GM12878 (cell line): Measurements from ENCODE around the gene MYO3A. TPM values are rescaled to one million over a fixed set of nuclear protein-coding genes. Genes with fewer than 3 reads are reported as not detected.

Experiments used
- ATAC-seq: fragments of 200-7000 bp; cut with Tn5 transposase; 3 replicates; pipeline ENCODE4 v1.9.1; 2020; ENCODE audit warnings: mild to moderate bottlenecking, moderate library complexity
- BruUV-seq: library from RNA; stranded (reverse); fragments of 400-500 nt; replicated peaks from 2 replicates; lab custom pipeline; 2021; lab: Mats Ljungman, UMichigan
- CTCF ChIA-PET: fragments of 300-600 bp; sonication (Branson Sonifier 250); formaldehyde crosslinking; extraction: SDS; loops from one replicate; lab custom pipeline; 2021; ENCODE audit warnings: inconsistent platforms; lab: Yijun Ruan, JAX
- POLR2A ChIA-PET: fragments of 350-600 bp; formaldehyde crosslinking; extraction: SDS; loops from one replicate; lab custom pipeline; 2021; ENCODE audit warnings: inconsistent platforms; lab: Charles Lee
- RAD21 ChIA-PET: fragments of 300-600 bp; sonication (Branson Sonifier 250); formaldehyde crosslinking; loops from one replicate; lab custom pipeline; 2023; ENCODE audit warnings: antibody characterized with exemption; ENCODE audit not compliant: unreplicated experiment; lab: Charles Lee
- SMC1A ChIA-PET: fragments of 300-600 bp; sonication (Branson Sonifier 250); formaldehyde crosslinking; loops from one replicate; lab custom pipeline; 2023; ENCODE audit not compliant: unreplicated experiment, uncharacterized antibody; lab: Charles Lee
- DNase-seq: peaks from one replicate; pipeline ENCODE4 v3.0.0-alpha.2; 2011; ENCODE audit warnings: low read depth, low spot score
- FAIRE-seq: peaks from 3 replicates; lab custom pipeline; 2011; peaks lifted over from hg19 to GRCh38; lab: Jason Lieb, UNC
- H2AFZ ChIP-seq: 2 replicates; pipeline ENCODE4 v1.6.0; 2011; ENCODE audit warnings: low read depth, low read length, control low read depth; ENCODE audit not compliant: control insufficient read depth
- H3K27ac ChIP-seq: 2 replicates; pipeline ENCODE4 v1.5.1; 2011; ENCODE audit warnings: control low read depth; ENCODE audit not compliant: control insufficient read depth, insufficient read depth
- H3K27me3 ChIP-seq, 2 experiments: replicated peaks in 1 of 2; 2 replicates each; pipeline versions ENCODE4 v1.6.0 to v1.6.1; 2011; ENCODE audit warnings: low read length in 1 of 2; ENCODE audit not compliant: control insufficient read depth in 2 of 2, insufficient read depth in 2 of 2
- H3K36me3 ChIP-seq, 2 experiments: 2 replicates each; pipeline ENCODE4 v1.5.1; 2011; ENCODE audit warnings: low read length in 1 of 2; ENCODE audit not compliant: control insufficient read depth in 2 of 2, insufficient read depth in 2 of 2
- H3K4me1 ChIP-seq: 2 replicates; pipeline ENCODE4 v1.6.1; 2011; ENCODE audit warnings: mild to moderate bottlenecking, low read length, moderate library complexity, mixed read lengths; ENCODE audit not compliant: control insufficient read depth, insufficient read depth
- H3K4me2 ChIP-seq: 2 replicates; pipeline ENCODE4 v1.6.0; 2011; ENCODE audit warnings: control low read depth; ENCODE audit not compliant: control insufficient read depth, insufficient read depth
- H3K4me3 ChIP-seq: fragments of 200-600 bp; sonication (generic); 2 replicates; pipeline ENCODE4 v1.5.1; 2016
- H3K79me2 ChIP-seq: 2 replicates; pipeline ENCODE4 v1.6.0; 2011; ENCODE audit warnings: low read length; ENCODE audit not compliant: control insufficient read depth, insufficient read depth
- H3K9ac ChIP-seq: 2 replicates; pipeline ENCODE4 v1.8.0; 2011; ENCODE audit warnings: low read length, control low read depth, mixed read lengths; ENCODE audit not compliant: control insufficient read depth, insufficient read depth
- H3K9me3 ChIP-seq: replicated peaks from 3 replicates; pipeline ENCODE4 v1.5.1; 2011; ENCODE audit warnings: mild to moderate bottlenecking, low read length; ENCODE audit not compliant: control insufficient read depth, insufficient read depth
- H4K20me1 ChIP-seq: 2 replicates; pipeline ENCODE4 v1.6.0; 2011; ENCODE audit not compliant: control insufficient read depth, insufficient read depth
- CHD4 ChIP-seq: fragments of 200-600 bp; sonication (generic); IDR thresholded peaks from 2 replicates; pipeline ENCODE4 v1.6.1; 2016; ENCODE audit warnings: mild to moderate bottlenecking
- MLLT1 ChIP-seq: fragments of 450-650 bp; IDR thresholded peaks from 2 replicates; pipeline ENCODE4 v1.6.1; 2016; ENCODE audit warnings: mild to moderate bottlenecking
- MYC ChIP-seq: IDR thresholded peaks from 2 replicates; pipeline ENCODE4 v1.6.1; 2011; ENCODE audit warnings: mild to moderate bottlenecking, low read length, moderate library complexity, inconsistent platforms; ENCODE audit not compliant: insufficient read depth, insufficient replicate concordance, insufficient read length, severe bottlenecking
- SMAD1 ChIP-seq: fragments of 450-650 bp; IDR thresholded peaks from 2 replicates; pipeline ENCODE4 v1.6.1; 2018; ENCODE audit warnings: mild to moderate bottlenecking, low read depth; ENCODE audit not compliant: partially characterized antibody
- SREBF2 ChIP-seq: IDR thresholded peaks from 2 replicates; pipeline ENCODE4 v1.6.1; 2012; ENCODE audit warnings: mild to moderate bottlenecking, low read length
- SUZ12 ChIP-seq: fragments of 200-600 bp; sonication (generic); IDR thresholded peaks from one replicate; pipeline ENCODE4 v1.6.1; 2018; ENCODE audit warnings: antibody characterized with exemption, mild to moderate bottlenecking; ENCODE audit not compliant: unreplicated experiment
- ZNF592 ChIP-seq: fragments of 450-650 bp; IDR thresholded peaks from 2 replicates; pipeline ENCODE4 v1.6.1; 2017; ENCODE audit warnings: mild to moderate bottlenecking, moderate library complexity
- WGBS: methylation state at CpG from one replicate; pipeline ENCODE4 v1.1.6; 2016; ENCODE audit warnings: low lambda C conversion rate; ENCODE audit not compliant: insufficient replicate concordance, insufficient coverage; ENCODE audit errors: missing lambda C conversion rate; 5-methylcytosine and 5-hydroxymethylcytosine counted together
- in situ Hi-C: fragments of 300-500 bp; cut with MboI; formaldehyde crosslinking; loops from 9 replicates; pipeline ENCODE4 v1.14.3; 2018; ENCODE audit warnings: mixed read lengths
- intact Hi-C: fragments of 100-400 bp; cut with micrococcal nuclease; formaldehyde crosslinking; loops from one replicate; pipeline ENCODE4 v1.14.2; 2022; ENCODE audit not compliant: unreplicated experiment
- polyA plus RNA-seq, 11 experiments: library from polyadenylated mRNA; depleted of rRNA in 4 of 11; unstranded in 6 of 11; stranded (reverse) in 5 of 11; fragments of >200 nt; fragmentation: Nextera tagmentation in 4 of 11; fragmentation: Illumina TruSeq in 1 of 11; extraction: Ambion mirVana in 4 of 11; extraction: Trizol in 1 of 11; gene quantifications; 1 replicate in 1 of 11; 2 replicates in 10 of 11; pipeline versions ENCODE4 v1.2.1 to v1.2.3, GENCODE V29; 2011 to 2016; ENCODE audit warnings: inconsistent platforms in 2 of 11, missing spikeins in 2 of 11, low read depth in 1 of 11
- total RNA-seq, 4 experiments: library from RNA; depleted of rRNA in 3 of 4; stranded (reverse); fragments of >200 nt in 3 of 4; fragmentation: Illumina TruSeq in 1 of 4; extraction: Trizol in 1 of 4; gene quantifications; 2 replicates each; pipeline versions ENCODE4 v1.2.1 to v1.2.3, GENCODE V29; 2013 to 2021
- TF ChIP-seq, protein P1 (sequence below): IDR thresholded peaks from 2 replicates; pipeline ENCODE4 v1.6.1; 2011; ENCODE audit warnings: low read depth, mild to moderate bottlenecking, low read length, moderate library complexity, borderline replicate concordance; ENCODE audit errors: extremely low read depth

Gene MYO3A
- total and polyA plus RNA-seq, 10 of the 15 experiments (the other 5 are each of a cell fraction or from before 2014, with no cell fraction given), result not detected

GRCh38 chr10:26214551-26215395 lies 280.7 kb downstream of the MYO3A start:
- WGBS, result 8% methylated on average over 34 of the region's 34 CpGs
- Histone ChIP-seq H3K27ac (no peak overlapping the region), H3K4me3 (no peak overlapping the region), H3K27me3 (peaks cover 13 to 33% of the 10 kb centered on the region in 2 experiments), H2AFZ (no peak overlapping the region), H3K9me3 (no peaks in the 10 kb centered on the region), H3K4me1 (no peaks in the 10 kb centered on the region), H3K9ac (no peak overlapping the region), H4K20me1 (no peaks in the 10 kb centered on the region), H3K4me2 (no peak overlapping the region), H3K79me2 (no peaks in the 10 kb centered on the region), H3K36me3 (no peaks in the 10 kb centered on the region)
- POLR2A ChIA-PET, result no interaction called here
- in situ Hi-C loops, result no loop called here
- intact Hi-C loops, result no loop called here
- TF ChIP-seq MLLT1, result no peak
- TF ChIP-seq SUZ12, result peak; percentile 48
- DNase-seq, result no peak
- SMC1A ChIA-PET, result no interaction called here
- no peak for FAIRE-seq
- no TSS peak for BruUV-seq
- RAD21 ChIA-PET, result no interaction called here
- ATAC-seq, result no peak
- CTCF ChIA-PET, result no interaction called here

DNA sequence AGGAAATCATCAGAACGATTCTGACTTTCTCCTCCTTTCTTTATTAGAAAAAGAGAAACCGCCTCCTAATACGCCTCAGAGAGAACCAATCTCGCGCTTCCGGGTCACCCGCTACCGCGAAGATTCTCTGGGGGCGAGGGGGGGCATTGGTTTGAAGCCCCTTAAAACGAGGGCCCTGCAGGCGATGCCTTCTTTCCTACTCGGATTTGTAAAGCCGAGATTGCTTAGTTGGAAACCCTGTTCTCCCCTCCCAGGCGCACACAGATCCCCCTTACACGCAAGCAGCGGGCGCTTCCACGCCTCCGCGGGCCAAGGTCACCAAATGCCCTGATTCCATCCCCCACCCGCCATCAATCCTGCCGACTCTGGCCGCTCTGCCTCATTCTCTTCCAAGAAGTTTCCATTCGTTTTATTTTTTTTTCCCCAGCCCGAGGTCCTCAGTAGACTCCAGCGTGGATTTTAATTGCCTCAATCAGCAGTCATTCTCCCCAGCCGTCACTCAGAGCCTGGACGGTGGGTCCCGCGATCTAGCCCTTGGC lies 281.4 kb downstream of the MYO3A start:
- intact Hi-C loops, result no loop called here
- ATAC-seq (no peak), FAIRE-seq (no peak), DNase-seq (no peak)
- BruUV-seq, result no TSS peak
- Histone ChIP-seq H3K9ac (no peak overlapping the region), H3K27ac (no peak overlapping the region), H3K27me3 (peaks cover 13 to 33% of the 10 kb centered on the region in 2 experiments), H4K20me1 (no peaks in the 10 kb centered on the region), H2AFZ (no peak overlapping the region), H3K9me3 (no peaks in the 10 kb centered on the region), H3K4me1 (no peaks in the 10 kb centered on the region), H3K36me3 (no peaks in the 10 kb centered on the region), H3K4me3 (no peak overlapping the region), H3K4me2 (no peak overlapping the region), H3K79me2 (no peaks in the 10 kb centered on the region)
- in situ Hi-C loops, result no loop called here
- SMC1A ChIA-PET, result no interaction called here
- POLR2A ChIA-PET, result no interaction called here
- CTCF ChIA-PET, result no interaction called here
- 7% methylated on average over 29 of the region's 31 CpGs for WGBS
- RAD21 ChIA-PET, result no interaction called here
- TF ChIP-seq, protein P1, sequence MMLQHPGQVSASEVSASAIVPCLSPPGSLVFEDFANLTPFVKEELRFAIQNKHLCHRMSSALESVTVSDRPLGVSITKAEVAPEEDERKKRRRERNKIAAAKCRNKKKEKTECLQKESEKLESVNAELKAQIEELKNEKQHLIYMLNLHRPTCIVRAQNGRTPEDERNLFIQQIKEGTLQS, result no peak
- TF ChIP-seq SREBF2 (no peak), SMAD1 (no peak), MYC (no peak), ZNF592 (no peak), CHD4 (no peak)
